GM18870 (cell line): Measurements from ENCODE around the gene EXOC4.

ENCODE experiments used
- ATAC-seq: cut with Tn5 transposase; IDR thresholded peaks from one replicate; pipeline ENCODE4 v1.9.1; 2021; ENCODE audit warnings: moderate library complexity; ENCODE audit not compliant: unreplicated experiment

EXOC4 gene

DNA sequence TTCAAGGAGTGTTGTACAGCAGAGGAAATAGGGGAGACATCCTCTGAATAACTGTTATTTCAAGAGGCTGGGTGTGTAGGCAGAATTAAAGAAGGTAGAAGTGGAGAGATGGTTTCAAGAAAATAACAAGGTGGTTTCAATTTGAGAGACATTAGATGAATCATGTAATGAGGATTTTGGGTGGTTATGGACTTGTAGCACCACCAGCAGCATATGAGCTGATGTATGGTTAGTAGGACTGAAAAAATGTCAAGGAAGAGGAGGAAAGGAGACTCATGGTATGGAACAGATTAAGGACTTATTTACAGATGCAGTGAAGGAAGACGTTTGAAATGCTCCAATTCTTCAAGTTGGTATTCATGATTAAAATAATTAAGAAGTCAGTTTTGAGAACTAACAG, 166.2 kb downstream of the EXOC4 start:
- ATAC-seq: no peak

DNA sequence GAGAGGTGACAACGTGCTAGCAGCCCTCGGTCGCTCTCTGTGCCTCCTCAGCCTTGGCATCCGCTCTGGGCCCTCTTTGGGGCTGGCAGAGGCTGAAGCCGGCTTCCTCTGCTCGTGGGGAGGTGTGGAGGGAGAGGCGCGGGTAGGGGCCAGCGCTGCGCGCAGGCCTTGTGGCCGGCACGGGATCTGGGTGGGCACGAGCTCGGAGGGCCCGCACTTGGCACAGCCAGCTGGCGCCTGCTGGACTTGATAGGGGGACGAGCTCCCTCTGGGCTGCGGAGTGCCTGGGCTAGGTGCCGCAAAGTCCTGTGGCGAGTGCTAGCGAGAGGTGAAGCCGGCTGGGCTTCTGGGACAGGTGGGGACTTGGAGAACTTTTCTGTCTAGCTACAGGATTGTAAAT, 170.7 kb downstream of the EXOC4 start:
- no peak for ATAC-seq

DNA sequence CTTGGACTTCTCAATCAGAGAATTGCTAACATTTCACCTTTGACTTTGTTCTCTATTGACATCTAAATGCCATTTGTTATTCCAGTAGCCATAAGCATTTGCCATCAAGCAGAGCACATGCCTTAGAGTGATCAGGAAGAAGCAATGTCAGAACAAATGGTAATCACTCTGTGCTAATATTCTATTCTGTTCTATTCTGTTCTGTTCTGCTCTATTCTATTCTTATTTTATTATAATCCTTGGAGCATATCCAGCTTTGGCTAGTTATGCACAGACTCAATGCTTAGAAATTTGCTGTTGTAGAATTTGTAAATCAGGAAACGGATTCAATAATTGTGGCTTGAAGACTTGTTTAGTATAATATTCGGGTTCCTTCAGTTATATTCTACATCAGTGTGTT, 175.4 kb downstream of the EXOC4 start:
- no peak for ATAC-seq

DNA sequence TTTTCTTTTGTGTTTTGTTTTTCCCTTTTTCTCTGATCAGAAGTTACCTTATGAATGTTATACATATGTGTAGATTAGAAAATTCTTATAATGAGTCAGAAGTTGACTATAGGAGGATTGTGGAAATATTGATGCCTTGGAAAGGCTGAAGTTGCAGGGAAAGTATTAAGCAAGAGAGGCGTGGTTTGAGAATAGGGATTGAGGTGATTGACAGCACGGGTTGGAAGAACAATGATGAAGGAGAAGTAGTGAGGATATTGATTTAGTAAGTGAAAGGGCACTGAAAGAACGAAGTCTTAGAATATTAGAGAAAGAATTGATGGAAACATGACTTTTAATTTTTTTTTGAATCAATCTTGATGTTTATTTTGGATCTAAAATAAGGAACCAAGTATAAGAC, 176.0 kb downstream of the EXOC4 start:
- no peak for ATAC-seq

DNA sequence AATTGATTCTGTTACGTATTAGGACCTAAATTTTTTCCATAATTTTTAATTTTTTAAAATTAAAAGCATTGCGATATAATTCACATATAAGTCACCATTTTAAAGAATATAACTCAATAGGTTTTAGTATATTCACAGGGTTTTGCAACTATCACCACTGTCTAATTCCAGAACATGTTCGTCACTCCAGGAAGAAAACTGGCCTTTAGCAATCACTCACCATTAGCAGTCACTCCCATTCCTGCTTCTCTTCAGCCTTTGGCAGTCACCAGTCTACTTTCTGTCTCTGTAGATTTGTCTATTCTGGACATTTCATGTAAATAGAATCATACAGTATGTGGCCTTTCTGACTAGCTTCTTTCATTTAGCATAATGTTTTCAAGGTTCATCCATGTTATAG, 176.5 kb downstream of the EXOC4 start:
- ATAC-seq: no peak

DNA sequence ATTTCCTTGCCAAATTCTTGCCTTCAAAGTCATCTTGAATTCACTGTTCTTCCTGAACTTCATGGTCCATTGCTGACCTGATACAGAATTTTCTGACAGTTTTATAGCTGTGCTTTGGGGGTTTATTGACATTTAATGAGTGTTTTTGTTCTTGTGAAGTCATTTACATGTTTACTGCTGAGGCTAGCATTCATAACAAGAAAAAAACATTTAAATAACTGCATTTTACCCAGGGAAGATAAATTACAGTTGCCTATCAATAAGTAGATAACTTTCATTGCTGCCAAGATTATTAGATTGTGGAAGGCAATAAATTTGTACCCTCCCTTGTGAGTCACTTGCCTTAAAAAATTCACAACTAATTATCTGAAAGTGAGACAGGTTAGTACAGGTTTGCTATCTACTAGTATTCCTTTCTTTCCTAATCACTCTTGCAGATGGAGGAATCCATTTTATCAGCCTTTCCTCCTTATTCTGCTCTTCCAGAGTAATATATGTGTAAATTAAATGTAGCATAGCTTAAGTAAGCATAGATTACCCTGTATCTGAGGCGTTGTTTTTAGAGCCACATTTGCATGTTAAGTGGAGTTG, 178.4 kb downstream of the EXOC4 start:
- no peak for ATAC-seq

DNA sequence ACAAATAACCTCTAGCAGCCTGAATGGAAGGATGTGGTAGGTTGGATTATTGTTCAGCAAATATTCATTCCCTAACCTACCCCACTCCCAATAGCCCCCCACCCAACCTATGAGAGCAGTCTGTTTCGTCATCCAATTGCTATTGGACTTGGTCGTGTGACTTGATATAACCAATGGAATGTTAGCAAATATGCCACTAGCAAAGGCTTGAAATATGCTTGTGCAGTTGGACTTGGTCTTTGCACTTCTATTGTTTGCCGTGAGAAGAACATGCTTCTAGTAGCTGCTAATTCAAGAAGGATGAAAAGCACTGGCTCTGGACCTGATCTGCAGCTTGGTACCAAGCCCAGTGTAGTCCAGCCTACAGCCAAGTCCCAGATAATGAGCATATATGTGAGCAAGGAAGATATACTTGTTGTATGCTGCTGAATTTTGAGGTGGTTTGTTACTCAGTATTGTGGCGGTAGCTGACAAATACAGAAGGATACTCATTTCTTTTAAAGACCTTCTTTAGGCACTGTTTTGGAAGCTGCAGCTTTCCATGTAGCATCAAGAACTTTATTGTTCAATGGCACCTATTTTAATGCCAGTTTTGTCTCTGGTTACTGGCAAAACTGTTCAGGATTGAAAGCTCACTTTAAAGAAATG, 180.4 kb downstream of the EXOC4 start:
- no peak for ATAC-seq

DNA sequence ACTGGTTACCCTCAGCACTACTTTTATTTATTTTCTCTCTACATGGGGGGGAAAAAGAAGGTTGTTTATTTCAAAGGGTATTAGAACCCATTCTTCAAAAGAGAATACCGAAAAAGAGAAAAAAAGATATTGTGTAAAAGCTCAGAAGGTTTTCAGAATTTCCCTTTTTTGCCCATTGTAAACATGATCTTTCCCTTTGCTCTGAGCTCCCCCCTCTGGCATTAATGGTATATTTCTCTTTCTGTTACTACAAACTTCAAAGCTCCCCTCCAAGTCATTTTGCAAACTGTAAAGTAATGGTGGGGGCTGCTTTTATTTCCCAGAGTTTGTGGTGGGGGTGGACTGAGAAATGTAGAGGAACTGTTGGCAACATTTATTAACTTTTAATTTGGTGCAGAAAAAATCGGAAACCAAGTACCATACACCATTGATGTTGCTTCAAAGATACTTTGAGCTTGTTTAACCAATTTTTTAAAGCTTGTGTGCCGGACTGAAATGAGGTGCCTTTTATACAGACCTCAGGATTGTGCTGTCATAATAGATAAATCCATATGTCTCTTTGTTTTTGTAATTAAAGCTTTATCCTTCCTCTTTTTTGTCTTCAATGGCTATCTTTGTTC, 181.5 kb downstream of the EXOC4 start:
- no peak for ATAC-seq

DNA sequence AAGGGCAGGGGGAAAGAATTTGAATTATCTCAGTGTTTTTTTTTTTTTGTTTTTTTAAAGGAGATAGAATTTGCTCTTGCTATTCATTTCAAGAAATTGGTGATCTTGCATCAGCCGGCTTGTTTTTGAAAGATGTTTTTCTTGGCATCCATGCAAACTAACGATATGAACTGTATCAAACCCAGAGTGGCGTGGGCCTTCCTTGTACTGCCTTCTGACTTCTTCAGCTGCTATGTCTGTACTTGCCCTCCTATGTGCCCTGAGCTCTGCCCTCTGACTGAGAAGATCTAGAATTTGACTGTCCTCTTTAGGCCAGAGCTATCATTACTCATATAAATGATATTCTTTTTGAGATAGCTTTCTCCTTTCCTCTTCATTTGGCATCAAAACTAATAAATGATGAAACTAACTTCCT, 183.1 kb downstream of the EXOC4 start:
- no peak for ATAC-seq

DNA sequence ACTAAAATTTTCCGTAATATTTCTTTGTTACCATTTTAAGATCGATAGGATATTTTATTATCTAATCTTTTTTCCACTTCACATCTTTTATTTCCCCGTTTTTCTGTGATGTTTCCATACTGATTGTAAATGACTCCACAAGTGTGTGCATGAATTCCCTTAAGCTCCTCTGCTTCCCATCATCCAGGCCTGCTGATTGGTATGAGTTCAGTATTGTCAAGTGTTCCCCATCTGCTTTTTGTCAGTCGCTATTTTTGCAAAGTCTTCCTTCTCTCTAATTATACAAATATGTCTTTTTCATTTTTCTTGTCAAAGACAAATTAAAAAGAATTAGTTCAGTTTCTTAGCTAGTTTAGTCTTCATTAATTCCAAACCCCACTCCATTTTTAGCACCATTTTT, 184.7 kb downstream of the EXOC4 start:
- ATAC-seq: no peak

DNA sequence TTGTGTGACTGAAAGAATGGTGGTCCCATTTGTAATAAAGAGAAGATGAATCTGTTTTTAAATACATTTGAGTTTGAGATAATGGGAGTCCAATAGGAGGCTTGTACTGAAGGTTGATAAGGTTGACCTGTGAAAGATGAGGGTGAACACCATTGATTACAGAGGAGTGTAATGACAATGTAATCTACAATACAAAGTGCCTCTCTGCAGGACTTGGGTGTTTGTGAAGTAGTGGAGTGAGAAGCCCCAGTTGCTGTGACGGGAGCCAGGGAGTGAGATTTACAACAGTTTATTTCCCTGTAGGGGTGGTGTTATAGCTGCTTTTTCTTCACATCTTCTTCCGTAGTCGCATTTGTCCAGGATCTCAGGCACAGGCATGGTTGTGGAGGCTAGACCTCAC, 189.9 kb downstream of the EXOC4 start:
- ATAC-seq: no peak

DNA sequence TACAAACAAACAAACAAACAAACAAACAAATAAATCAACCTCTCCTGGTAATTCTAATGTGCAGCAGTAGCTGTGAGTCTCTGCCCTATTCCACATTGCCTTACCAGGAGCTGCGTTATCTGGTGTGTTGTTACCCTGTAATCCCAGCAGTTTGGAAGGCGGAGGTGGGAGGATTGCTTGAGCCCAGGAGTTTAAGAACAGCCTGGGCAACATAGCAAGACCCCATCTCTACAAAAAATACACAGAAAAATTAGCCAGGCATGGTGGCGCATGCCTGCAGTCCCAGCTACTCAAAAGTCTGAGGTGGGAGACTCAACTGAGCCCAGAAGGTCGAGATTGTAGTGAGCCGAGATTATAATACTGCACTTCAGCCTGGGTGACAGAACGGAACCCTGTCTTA, 192.7 kb downstream of the EXOC4 start:
- no peak for ATAC-seq

DNA sequence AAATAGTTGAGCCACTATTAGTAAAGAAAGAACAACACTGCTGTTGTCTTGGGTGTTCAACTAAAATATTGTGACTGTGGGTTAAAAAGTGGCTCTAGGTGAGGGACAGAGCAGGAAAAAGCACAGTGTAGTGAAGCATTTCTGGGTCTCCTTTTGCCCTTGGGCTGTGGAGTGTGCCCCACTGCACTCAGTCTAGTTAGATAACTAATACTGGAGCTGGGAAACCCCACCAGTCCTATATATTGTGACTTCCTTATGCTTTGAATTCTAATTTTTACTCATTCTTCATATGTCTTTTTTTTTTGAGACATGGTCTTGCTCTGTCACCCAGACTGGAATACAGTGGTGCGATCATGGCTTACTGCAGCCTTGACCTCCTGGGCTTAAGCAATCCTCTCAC, 195.1 kb downstream of the EXOC4 start:
- no peak for ATAC-seq

DNA sequence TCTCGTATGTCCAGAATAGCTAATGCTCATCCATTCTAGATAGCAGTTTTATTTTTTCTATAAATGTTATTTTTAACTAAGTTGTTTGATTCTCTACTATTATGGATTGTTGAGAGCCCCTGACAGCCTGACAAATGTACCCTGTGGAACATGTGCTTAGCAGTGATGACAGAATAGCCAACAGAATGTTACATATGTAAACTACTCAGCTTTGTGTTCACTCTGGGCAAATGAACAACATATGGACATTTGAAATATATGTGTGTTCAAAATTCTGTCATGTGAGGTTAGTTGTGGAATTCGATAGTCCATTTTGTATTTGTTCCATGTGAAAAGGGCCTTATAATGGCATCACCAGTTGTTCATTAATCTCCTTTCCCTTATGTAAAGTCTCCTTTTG, 199.7 kb downstream of the EXOC4 start:
- ATAC-seq: no peak

DNA sequence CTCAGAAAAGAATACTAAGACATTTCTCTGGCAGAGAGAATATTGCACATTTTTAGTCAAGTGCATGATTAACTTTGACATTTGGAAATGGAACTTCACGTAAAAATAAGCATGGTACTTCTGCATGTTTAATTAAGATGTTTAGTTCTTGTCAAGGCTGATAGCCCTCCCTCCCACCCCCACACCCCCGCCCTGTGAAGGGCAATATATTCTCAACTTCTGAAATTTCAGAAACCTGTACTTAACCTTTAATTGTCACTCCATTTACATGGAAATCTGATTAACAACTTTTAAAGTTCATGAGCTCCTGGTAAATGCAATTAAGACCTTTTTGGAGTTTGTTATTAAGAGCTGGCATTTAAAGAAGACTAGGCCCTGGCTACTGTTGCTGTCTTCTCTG, 205.8 kb downstream of the EXOC4 start:
- ATAC-seq: no peak

DNA sequence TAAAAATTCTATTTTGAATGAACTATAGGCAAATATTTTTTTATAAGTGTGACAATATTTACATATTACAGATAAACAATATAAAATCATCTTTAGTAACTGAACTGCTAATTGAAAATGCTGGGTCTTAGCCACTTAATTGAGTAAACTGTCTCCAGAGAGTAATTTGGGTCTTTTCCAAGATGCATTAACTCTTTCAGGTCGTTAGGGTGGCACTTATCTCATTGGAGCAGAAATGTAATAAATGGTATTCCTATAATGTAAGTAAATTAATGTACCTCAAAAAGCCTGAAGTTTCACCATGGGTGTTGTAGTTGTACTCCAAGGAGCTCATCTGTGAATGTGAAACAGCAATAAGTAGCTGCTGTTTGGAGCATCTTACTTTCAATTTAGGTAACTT, 208.5 kb downstream of the EXOC4 start:
- no peak for ATAC-seq

DNA sequence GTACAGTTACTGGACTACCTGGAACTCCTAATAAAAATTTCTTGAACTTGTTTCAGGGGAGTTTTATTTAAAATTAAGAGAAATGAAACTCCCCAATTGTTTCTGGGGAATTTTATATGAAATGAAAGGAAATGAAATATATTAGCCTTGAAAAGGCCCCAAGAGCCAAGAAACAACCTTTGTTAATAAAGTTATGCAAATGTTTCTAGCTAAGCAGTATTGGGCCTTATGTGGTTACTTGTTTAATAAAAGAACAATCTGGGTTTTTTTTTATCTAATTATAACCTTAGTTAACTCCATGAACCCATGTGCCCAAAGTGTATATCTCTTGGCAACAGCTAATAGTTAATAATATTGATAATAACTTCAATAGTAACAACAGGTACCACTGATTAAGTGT, 222.8 kb downstream of the EXOC4 start:
- ATAC-seq: no peak

DNA sequence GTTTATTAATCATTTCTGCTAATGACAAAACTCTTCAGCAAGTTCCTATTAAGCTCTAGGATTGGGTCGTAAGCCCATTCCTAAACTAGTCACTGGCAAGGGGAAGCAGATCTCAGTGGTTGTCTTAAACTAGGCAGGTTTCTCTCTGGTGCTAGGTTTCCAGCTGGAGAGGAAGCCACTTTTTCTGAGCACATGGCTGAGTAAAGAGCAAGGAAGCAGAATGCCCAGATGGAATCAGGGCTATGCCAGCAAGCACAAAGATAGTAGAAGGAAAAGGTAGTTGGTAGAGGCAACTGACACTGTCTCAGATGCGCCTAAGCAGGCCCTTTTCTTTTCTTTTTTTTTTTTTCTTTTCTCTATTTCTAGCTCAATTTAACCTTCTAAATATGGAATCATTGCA, 224.9 kb downstream of the EXOC4 start:
- no peak for ATAC-seq

DNA sequence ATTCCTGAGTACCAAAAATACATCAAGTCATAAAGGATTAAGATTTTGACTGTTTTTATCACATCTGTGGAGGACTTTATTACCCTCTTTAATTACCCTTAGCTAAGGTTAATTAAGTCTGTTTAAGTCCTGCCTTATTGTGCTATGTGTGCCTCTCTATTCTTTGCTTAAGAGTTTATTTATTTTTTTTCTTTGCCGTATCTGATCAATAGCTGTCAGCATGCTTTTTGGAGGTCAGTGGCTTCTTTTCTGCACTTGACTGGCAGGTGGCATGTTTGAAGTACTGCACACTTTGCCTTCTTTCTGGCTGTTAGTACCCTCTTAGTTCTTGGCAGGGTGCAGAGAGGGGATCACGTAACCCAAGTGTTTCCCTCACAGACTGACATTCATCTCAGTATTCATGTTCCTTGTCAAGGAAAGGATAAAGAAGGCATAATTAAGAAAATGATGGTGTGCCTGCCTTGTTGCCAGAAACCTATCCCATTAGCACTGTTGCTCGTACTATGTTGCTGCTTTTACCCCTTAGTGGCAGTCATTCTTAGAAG, 225.8 kb downstream of the EXOC4 start:
- no peak for ATAC-seq

DNA sequence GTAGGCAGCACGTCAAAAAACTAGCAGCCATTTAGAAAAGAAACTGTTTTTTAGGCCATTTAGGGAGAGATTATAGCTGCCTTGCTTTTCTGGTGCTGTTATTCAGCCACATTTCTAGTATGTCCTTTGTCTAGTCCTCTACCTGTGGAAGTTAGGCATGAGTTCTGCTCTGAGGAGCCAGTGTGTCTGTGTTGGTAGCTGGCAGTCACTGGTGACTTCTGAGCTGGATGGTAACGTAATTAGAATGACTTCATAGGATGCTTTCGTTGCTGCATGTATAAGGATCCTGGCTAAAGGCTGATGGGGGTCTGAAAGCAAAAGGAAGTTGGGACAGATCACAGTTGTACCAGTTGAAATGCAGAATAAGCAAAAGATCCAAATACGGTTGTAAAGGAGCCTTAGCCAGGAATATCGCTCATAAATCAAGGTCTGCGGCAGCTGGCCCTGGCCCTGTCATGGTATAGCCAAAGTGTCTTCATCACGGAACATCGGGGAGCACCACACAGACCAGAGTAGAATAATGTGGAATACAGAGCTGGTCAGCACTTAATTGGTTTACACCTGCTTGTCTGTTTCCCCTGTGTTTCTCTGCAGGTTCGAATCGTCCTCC, 226.7 kb downstream of the EXOC4 start:
- ATAC-seq: no peak

DNA sequence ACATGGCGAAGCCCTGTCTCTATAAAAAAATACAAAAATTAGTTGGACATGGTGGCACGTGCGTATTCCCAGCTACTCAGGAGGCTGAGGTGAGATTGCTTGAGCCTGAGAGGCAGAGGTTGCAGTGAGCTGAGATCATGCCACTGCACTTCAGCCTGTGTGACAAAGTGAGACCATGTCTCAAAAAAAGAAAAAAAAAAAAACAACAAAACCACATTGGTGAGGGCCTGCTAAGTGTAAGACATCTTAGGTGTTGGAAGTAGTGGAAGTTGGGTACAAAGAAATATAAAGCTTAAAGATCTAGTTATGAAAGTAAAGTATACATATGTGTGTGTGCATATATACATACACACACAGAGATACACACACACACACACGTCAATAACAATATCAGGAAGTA, 228.0 kb downstream of the EXOC4 start:
- no peak for ATAC-seq

DNA sequence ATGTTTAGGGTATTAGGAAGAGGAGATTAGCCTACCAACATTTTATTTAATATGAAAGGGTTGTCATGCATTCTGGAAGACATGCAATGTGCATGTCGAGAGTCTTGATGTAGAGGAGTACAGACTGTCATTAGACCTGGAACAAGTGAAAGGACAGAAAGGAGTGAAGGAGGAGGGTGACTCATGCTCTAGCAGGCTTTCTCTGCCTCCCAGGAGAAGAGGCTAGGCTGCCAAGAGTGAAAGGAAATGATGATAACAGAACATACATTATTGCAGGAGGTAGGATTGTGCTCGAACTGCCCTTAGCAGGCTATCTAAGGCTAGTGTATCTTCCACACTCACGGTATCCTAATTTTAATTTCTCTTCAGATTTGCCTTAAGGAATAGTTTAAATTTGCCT, 228.8 kb downstream of the EXOC4 start:
- no peak for ATAC-seq
